Trophoblast cell (in vitro differentiated cells and primary cell): ENCODE measurements around the gene FLNA.
"Not testable (repeated sequence)": the region's sequence is repeated elsewhere in the genome, so short reads cannot be mapped to it uniquely, and the experiment has no call there.

Source experiments
- DNase-seq, 2 donors: peaks; one replicate each; pipeline ENCODE4 v3.0.0-alpha.2; 2016
- H2AFZ ChIP-seq: 2 replicates; pipeline ENCODE4 v1.6.1; 2013; ENCODE audit warnings: low read length, moderate library complexity, mild to moderate bottlenecking; ENCODE audit not compliant: insufficient read depth, poor library complexity
- H2AK5ac ChIP-seq: 2 replicates; pipeline ENCODE4 v1.6.1; 2013; ENCODE audit warnings: mild to moderate bottlenecking, low read length
- H2BK120ac ChIP-seq: 2 replicates; pipeline ENCODE4 v1.6.1; 2013; ENCODE audit warnings: low read length, mild to moderate bottlenecking, moderate library complexity; ENCODE audit not compliant: insufficient read depth, poor library complexity
- H2BK12ac ChIP-seq: 2 replicates; pipeline ENCODE4 v1.6.1; 2013; ENCODE audit warnings: mild to moderate bottlenecking, low read length, moderate library complexity
- H2BK5ac ChIP-seq: 2 replicates; pipeline ENCODE4 v1.6.1; 2013; ENCODE audit warnings: low read length, low read depth, moderate library complexity, mild to moderate bottlenecking; ENCODE audit not compliant: poor library complexity
- H3K14ac ChIP-seq: 2 replicates; pipeline ENCODE4 v1.6.1; 2013; ENCODE audit warnings: mild to moderate bottlenecking, low read length
- H3K18ac ChIP-seq: 2 replicates; pipeline ENCODE4 v1.6.1; 2013; ENCODE audit warnings: mild to moderate bottlenecking, low read length
- H3K23ac ChIP-seq: 2 replicates; pipeline ENCODE4 v1.6.1; 2013; ENCODE audit warnings: low read length
- H3K27ac ChIP-seq: 2 replicates; pipeline ENCODE4 v1.5.1; 2013; ENCODE audit warnings: low read depth, mild to moderate bottlenecking, inconsistent platforms, low read length, moderate library complexity
- H3K27me3 ChIP-seq: 2 replicates; pipeline ENCODE4 v1.6.1; 2013; ENCODE audit warnings: inconsistent platforms, mild to moderate bottlenecking, low read length, moderate library complexity; ENCODE audit not compliant: insufficient read depth
- H3K36me3 ChIP-seq, 2 experiments: 1 replicate in 1 of 2; 2 replicates in 1 of 2; pipeline ENCODE4 v1.6.1; 2013; ENCODE audit warnings: low read length in 2 of 2, mild to moderate bottlenecking in 2 of 2, moderate library complexity in 1 of 2; ENCODE audit not compliant: insufficient read depth in 2 of 2, control insufficient read depth in 1 of 2
- H3K4ac ChIP-seq: 2 replicates; pipeline ENCODE4 v1.6.1; 2013; ENCODE audit warnings: low read depth, mild to moderate bottlenecking, low read length, moderate library complexity
- H3K4me1 ChIP-seq, 2 experiments: 1 replicate in 1 of 2; 2 replicates in 1 of 2; pipeline ENCODE4 v1.6.1; 2013; ENCODE audit warnings: low read length in 2 of 2, mild to moderate bottlenecking in 2 of 2, moderate library complexity in 1 of 2; ENCODE audit not compliant: insufficient read depth in 2 of 2, control insufficient read depth in 1 of 2
- H3K4me2 ChIP-seq: 2 replicates; pipeline ENCODE4 v1.6.1; 2013; ENCODE audit warnings: inconsistent platforms, mild to moderate bottlenecking, low read length, moderate library complexity
- H3K4me3 ChIP-seq: 2 replicates; pipeline ENCODE4 v1.5.1; 2013; ENCODE audit warnings: mild to moderate bottlenecking, low read depth, low read length, inconsistent platforms
- H3K79me1 ChIP-seq: one replicate; pipeline ENCODE4 v1.6.1; 2013; ENCODE audit warnings: low read length
- H3K79me2 ChIP-seq: 2 replicates; pipeline ENCODE4 v1.6.1; 2013; ENCODE audit warnings: low read length, mild to moderate bottlenecking; ENCODE audit not compliant: control insufficient read depth, insufficient read depth, poor library complexity
- H3K9ac ChIP-seq: 2 replicates; pipeline ENCODE4 v1.6.1; 2013; ENCODE audit warnings: mild to moderate bottlenecking, low read length
- H3K9me3 ChIP-seq: 2 replicates; pipeline ENCODE4 v1.6.1; 2013; ENCODE audit warnings: low read depth, mild to moderate bottlenecking, control low read depth, inconsistent platforms, low read length; ENCODE audit not compliant: insufficient read depth
- H4K12ac ChIP-seq: 2 replicates; pipeline ENCODE4 v1.6.1; 2013; ENCODE audit warnings: low read depth, mild to moderate bottlenecking, low read length, moderate library complexity
- H4K8ac ChIP-seq: 2 replicates; pipeline ENCODE4 v1.6.1; 2013; ENCODE audit warnings: low read depth, mild to moderate bottlenecking, low read length, moderate library complexity
- H4K91ac ChIP-seq: one replicate; pipeline ENCODE4 v1.6.1; 2013; ENCODE audit warnings: low read depth, mild to moderate bottlenecking, low read length, moderate library complexity
- WGBS: extraction: QIAGEN DNeasy Blood & Tissue Kit; methylation state at CpG from one replicate; pipeline ENCODE4 v1.1.7; 2013; ENCODE audit warnings: missing lambda C conversion rate; ENCODE audit not compliant: insufficient read length, insufficient coverage; ENCODE audit errors: extremely low coverage; 5-methylcytosine and 5-hydroxymethylcytosine counted together

The FLNA gene

DNA sequence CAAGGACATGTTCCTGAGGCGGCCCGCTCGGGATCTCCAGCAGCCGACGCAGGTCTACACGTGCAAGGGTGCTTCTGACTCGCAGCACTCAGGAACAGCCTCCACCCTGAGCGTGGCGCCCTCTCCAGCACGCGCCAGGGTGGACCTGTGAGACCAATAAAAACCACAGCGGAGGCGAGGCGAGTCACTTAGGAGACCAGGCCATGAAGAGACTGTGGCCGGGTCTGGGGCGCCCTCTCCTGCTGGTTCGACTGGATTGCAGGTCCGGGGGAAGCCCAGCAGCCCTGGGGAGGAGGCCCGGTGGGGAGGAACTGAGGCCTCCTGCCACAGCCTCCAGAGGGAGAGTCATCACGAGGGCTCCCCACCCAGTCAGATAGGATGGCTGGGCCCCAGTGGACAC, 13.7 kb upstream of the FLNA start:
- not testable (repeated sequence) for H3K9me3 ChIP-seq, H3K79me2 ChIP-seq, H3K4me2 ChIP-seq, H3K36me3 ChIP-seq, H3K4me3 ChIP-seq, H2BK5ac ChIP-seq, H3K4ac ChIP-seq, H4K8ac ChIP-seq, H3K27me3 ChIP-seq, DNase-seq, H2AFZ ChIP-seq, H2AK5ac ChIP-seq, H3K79me1 ChIP-seq, H4K91ac ChIP-seq, H3K23ac ChIP-seq, H2BK12ac ChIP-seq, H3K4me1 ChIP-seq, H2BK120ac ChIP-seq, H3K27ac ChIP-seq, H3K14ac ChIP-seq, H3K9ac ChIP-seq, H3K18ac ChIP-seq, H4K12ac ChIP-seq
- no CpG with 5 or more reads among the region's 20 CpGs for WGBS

DNA sequence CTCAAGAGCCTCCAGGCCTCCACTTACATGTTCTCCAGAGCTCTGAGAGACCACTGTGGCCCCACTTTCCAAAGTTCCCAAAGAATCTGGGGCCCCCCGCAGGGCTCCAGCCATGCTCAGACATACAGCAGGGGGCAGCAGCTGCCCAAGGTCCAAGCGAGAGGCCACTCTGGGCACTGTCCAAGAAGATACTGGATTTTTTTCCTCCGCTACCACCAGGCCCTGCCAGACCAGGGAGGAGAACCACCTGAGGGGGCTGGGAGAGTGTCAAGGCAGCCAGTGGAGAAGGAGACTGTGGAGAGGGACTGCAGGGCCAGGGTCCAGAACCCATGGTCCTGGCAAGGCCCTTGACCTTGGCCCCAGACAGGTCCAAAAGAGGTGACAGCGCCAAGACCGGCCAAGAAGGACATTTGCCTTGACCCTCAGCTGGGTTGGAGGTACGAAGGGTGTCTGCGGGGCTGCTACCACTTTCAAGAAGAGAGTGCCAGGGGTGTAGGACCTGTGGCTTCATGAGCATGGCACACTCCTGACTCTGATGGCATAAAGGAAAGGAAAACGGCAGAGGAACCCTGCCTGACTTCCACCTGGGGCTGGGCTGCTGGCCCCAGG, 10.0 kb upstream of the FLNA start:
- Histone ChIP-seq H3K36me3 (peaks cover 7 to 15% of the 10 kb centered on the region in 2 experiments), H2BK5ac (no peak overlapping the region), H2BK12ac (no peak overlapping the region), H2BK120ac (no peak overlapping the region), H4K8ac (no peak overlapping the region), H3K27ac (no peak overlapping the region), H3K23ac (no peak overlapping the region), H3K9ac (no peak overlapping the region), H4K91ac (no peak overlapping the region), H4K12ac (no peak overlapping the region), H3K9me3 (no peaks in the 10 kb centered on the region), H3K79me1 (peaks cover 5% of the 10 kb centered on the region), H2AK5ac (no peak overlapping the region), H3K14ac (no peak overlapping the region), H3K4me1 (peaks cover 6 to 8% of the 10 kb centered on the region in 2 experiments), H3K4me2 (no peak overlapping the region), H2AFZ (no peak overlapping the region), H3K79me2 (peaks cover 8% of the 10 kb centered on the region), H3K4me3 (no peak overlapping the region), H3K4ac (no peak overlapping the region), H3K18ac (no peak overlapping the region), H3K27me3 (no peaks in the 10 kb centered on the region)
- WGBS: no CpG with 5 or more reads among the region's 8 CpGs
- no peak for DNase-seq

DNA sequence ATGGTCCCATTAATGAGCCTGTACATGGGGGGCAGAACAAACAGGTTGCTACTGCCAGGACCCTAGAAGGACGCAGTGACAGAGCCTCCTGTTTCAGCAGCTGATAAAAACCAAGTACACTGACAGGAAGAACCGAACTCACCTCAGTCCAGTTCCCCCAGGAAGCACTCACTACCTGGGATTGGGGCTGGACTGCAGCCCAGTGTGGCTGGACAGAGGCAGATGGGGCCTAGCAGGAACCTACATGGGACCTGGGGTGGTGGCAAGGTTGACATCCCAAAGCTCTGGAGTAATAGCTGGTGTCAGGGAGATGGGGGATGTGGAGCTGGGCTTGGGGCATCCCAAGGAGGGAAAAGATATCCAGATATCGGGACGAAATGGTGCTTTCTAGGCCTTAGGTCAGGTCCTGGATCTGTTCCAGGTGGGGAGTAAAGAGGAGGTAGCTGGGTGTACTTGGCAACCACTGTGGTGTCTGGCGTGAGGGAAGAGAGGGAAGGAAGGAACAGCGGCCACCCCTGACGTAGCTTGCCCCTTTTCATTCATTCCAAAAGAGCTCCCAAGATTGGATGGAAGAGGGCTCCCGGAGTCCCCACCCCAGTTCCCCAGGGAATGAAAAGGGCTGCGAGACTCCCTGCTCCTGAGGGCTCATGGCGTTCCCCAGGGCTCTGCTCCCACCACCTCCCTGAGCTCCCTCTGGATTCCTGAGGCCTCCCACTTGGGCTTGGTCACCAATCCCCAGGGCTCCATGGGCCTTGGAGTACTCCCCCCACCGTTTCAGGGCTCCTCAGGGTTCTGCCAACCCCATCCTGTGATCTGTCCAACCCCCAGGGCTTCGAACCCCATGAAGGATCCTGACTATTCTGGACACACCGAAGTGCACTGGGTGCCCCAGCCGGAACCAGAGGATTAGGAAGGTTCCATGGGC, 9.2 kb upstream of the FLNA start:
- H3K4me3 ChIP-seq: no peak overlapping the region
- no peak overlapping the region for H4K91ac ChIP-seq
- no peak overlapping the region for H2AFZ ChIP-seq
- H3K9ac ChIP-seq: no peak overlapping the region
- H4K8ac ChIP-seq: no peak overlapping the region
- no peak overlapping the region for H3K4ac ChIP-seq
- no peaks in the 10 kb centered on the region for H3K9me3 ChIP-seq
- H3K79me1 ChIP-seq: peaks cover 7% of the 10 kb centered on the region
- no peak overlapping the region for H2AK5ac ChIP-seq
- H3K14ac ChIP-seq: no peak overlapping the region
- no peak overlapping the region for H3K23ac ChIP-seq
- no peak overlapping the region for H4K12ac ChIP-seq
- no peaks in the 10 kb centered on the region for H3K27me3 ChIP-seq
- H3K79me2 ChIP-seq: peaks cover 10% of the 10 kb centered on the region
- peaks cover 6 to 8% of the 10 kb centered on the region in 2 experiments for H3K4me1 ChIP-seq
- H3K18ac ChIP-seq: no peak overlapping the region
- H3K27ac ChIP-seq: no peak overlapping the region
- H2BK12ac ChIP-seq: no peak overlapping the region
- no peak overlapping the region for H2BK5ac ChIP-seq
- H3K4me2 ChIP-seq: no peak overlapping the region
- WGBS: no CpG with 5 or more reads among the region's 14 CpGs
- no peak overlapping the region for H2BK120ac ChIP-seq
- peaks cover 7 to 15% of the 10 kb centered on the region in 2 experiments for H3K36me3 ChIP-seq
- no peak for DNase-seq

DNA sequence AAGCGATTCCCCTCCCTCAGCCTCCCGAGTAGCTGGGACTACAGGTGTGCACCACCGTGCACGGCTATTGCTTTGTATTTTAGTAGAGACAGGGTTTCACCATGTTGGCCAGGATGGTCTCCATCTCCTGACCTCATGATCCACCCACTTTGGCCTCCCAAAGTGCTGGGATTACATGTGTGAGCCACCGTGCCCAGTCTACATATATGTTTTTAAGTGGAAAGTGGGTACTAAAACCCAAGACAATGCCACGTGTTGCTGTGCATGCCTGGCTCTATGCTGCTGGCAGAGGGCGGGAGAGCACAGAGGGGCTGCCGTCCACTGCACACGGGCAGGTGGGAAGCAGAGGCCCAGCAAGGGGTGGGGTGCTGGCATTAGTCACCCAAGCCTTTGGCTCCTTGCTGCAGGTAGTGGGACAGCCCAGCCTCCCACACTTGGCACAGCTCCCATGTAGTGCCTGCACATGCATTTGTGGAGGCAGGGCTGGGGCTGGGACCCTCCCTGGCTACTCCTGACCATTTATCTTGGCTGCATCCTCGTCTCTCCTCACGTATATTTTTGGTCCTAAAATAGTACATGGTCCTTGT, 8.1 kb upstream of the FLNA start:
- no peak overlapping the region for H3K18ac ChIP-seq
- no peak overlapping the region for H3K9ac ChIP-seq
- H2BK12ac ChIP-seq: no peak overlapping the region
- WGBS: no CpG with 5 or more reads among the region's 11 CpGs
- H3K4ac ChIP-seq: no peak overlapping the region
- H3K4me3 ChIP-seq: no peak overlapping the region
- H3K23ac ChIP-seq: no peak overlapping the region
- DNase-seq: no peak
- H2AFZ ChIP-seq: no peak overlapping the region
- H3K4me1 ChIP-seq: peaks cover 12 to 13% of the 10 kb centered on the region in 2 experiments
- no peak overlapping the region for H3K4me2 ChIP-seq
- peaks cover 7 to 15% of the 10 kb centered on the region in 2 experiments for H3K36me3 ChIP-seq
- H2AK5ac ChIP-seq: no peak overlapping the region
- H2BK120ac ChIP-seq: no peak overlapping the region
- H3K79me1 ChIP-seq: peaks cover 13% of the 10 kb centered on the region
- peaks cover 16% of the 10 kb centered on the region for H3K79me2 ChIP-seq
- no peak overlapping the region for H4K91ac ChIP-seq
- H3K27me3 ChIP-seq: no peaks in the 10 kb centered on the region
- H4K12ac ChIP-seq: no peak overlapping the region
- H4K8ac ChIP-seq: no peak overlapping the region
- H3K14ac ChIP-seq: no peak overlapping the region
- H3K27ac ChIP-seq: no peak overlapping the region
- no peak overlapping the region for H2BK5ac ChIP-seq
- H3K9me3 ChIP-seq: no peaks in the 10 kb centered on the region
